Breast epithelium (tissue), 3 donors: ENCODE results near the gene KAT6B.
"Not testable (repeated sequence)": the region's sequence is repeated elsewhere in the genome, so short reads cannot be mapped to it uniquely, and the experiment has no call there.

Experiments used
- CTCF ChIP-seq, 3 donors: fragments of 450-650 bp; IDR thresholded peaks; one replicate each; pipeline ENCODE4 v1.5.1; 2016 to 2017; ENCODE audit warnings: antibody characterized with exemption in 3 of 3, mild to moderate bottlenecking in 3 of 3, moderate library complexity in 3 of 3
- POLR2A ChIP-seq: fragments of 450-650 bp; IDR thresholded peaks from one replicate; pipeline ENCODE4 v1.6.1; 2016; ENCODE audit warnings: antibody characterized with exemption, mild to moderate bottlenecking, moderate library complexity
- POLR2AphosphoS5 ChIP-seq, 3 donors: sonication (generic); formaldehyde crosslinking; IDR thresholded peaks; one replicate each; pipeline ENCODE4 v1.6.1; 2017; ENCODE audit warnings: antibody characterized with exemption in 3 of 3

GRCh38 chr10:75055896-75056406 is 229.6 kb downstream of the KAT6B start:
- TF ChIP-seq CTCF (IDR thresholded peaks at IDR 0.05); POLR2A; POLR2AphosphoS5 (IDR thresholded peaks at IDR 0.05): not testable (repeated sequence)
